DOHH2 (cell line): ENCODE measurements around the gene SMIM12.

ENCODE experiments used
- H3F3A ChIP-seq: fragments of 200-600 bp; sonication (generic), shearing (Covaris generic); 2 replicates; pipeline ENCODE4 v1.6.0; 2016; ENCODE audit warnings: antibody characterized with exemption, mild to moderate bottlenecking; ENCODE audit not compliant: control insufficient read depth, insufficient read depth
- H3K27ac ChIP-seq: fragments of 200-600 bp; sonication (generic); 2 replicates; pipeline ENCODE4 v1.5.1; 2014; ENCODE audit warnings: low read depth, mild to moderate bottlenecking, low read length, moderate library complexity
- H3K27me3 ChIP-seq: fragments of 200-600 bp; sonication (generic); 2 replicates; pipeline ENCODE4 v1.6.1; 2014; ENCODE audit warnings: mild to moderate bottlenecking, low read length, mixed read lengths; ENCODE audit not compliant: control insufficient read depth
- H3K36me3 ChIP-seq: fragments of 200-600 bp; sonication (generic); 2 replicates; pipeline ENCODE4 v1.6.1; 2014; ENCODE audit warnings: mild to moderate bottlenecking, low read length, moderate library complexity, mixed read lengths; ENCODE audit not compliant: control insufficient read depth
- H3K4me1 ChIP-seq: fragments of 200-600 bp; sonication (generic); 2 replicates; pipeline ENCODE4 v1.6.1; 2014; ENCODE audit warnings: mild to moderate bottlenecking, low read length, mixed read lengths; ENCODE audit not compliant: control insufficient read depth
- H3K4me2 ChIP-seq: fragments of 200-600 bp; sonication (generic); 2 replicates; pipeline ENCODE4 v1.6.0; 2014; ENCODE audit warnings: mild to moderate bottlenecking, low read length, moderate library complexity
- H3K4me3 ChIP-seq: fragments of 200-600 bp; sonication (generic); 2 replicates; pipeline ENCODE4 v1.5.1; 2014; ENCODE audit warnings: mild to moderate bottlenecking, low read length, mixed read lengths
- H3K79me2 ChIP-seq: fragments of 200-600 bp; sonication (generic); 2 replicates; pipeline ENCODE4 v1.6.1; 2014; ENCODE audit warnings: mild to moderate bottlenecking, low read length, mixed read lengths; ENCODE audit not compliant: control insufficient read depth
- H3K9me2 ChIP-seq: fragments of 200-600 bp; sonication (generic); replicated peaks from 2 replicates; pipeline ENCODE4 v1.6.1; 2014; ENCODE audit warnings: mild to moderate bottlenecking, low read length, mixed read lengths; ENCODE audit not compliant: control insufficient read depth
- H3K9me3 ChIP-seq: fragments of 200-600 bp; sonication (generic); 2 replicates; pipeline ENCODE4 v1.6.1; 2014; ENCODE audit warnings: antibody characterized with exemption, low read length, mixed read lengths; ENCODE audit not compliant: control insufficient read depth, insufficient read depth
- H4K20me1 ChIP-seq: fragments of 200-600 bp; sonication (generic); 2 replicates; pipeline ENCODE4 v1.6.0; 2014; ENCODE audit warnings: low read depth, mild to moderate bottlenecking, antibody characterized with exemption, low read length, moderate library complexity; ENCODE audit not compliant: control insufficient read depth, insufficient read depth
- EZH2phosphoT487 ChIP-seq: fragments of 200-600 bp; sonication (generic); IDR thresholded peaks from 2 replicates; pipeline ENCODE4 v1.6.1; 2017; ENCODE audit warnings: borderline replicate concordance, mild to moderate bottlenecking, antibody characterized with exemption, low read length, moderate library complexity, mixed read lengths
- TF ChIP-seq, protein P1 (sequence below): fragments of 200-600 bp; sonication (generic); IDR thresholded peaks from one replicate; pipeline ENCODE4 v1.5.1; 2014; ENCODE audit warnings: antibody characterized with exemption, mild to moderate bottlenecking, low read depth, low read length; ENCODE audit not compliant: poor library complexity, severe bottlenecking

SMIM12 gene

GRCh38 chr1:34904236-34905097 is 44.9 kb upstream of the SMIM12 start:
- no peaks in the 10 kb centered on the region for H3K9me2 ChIP-seq
- no peaks in the 10 kb centered on the region for H4K20me1 ChIP-seq
- peaks cover 6% of the 10 kb centered on the region for H3K27me3 ChIP-seq
- H3K9me3 ChIP-seq, result no peaks in the 10 kb centered on the region
- no peaks in the 10 kb centered on the region for H3K36me3 ChIP-seq
- no peak overlapping the region for H3K4me2 ChIP-seq
- peaks cover 5% of the 10 kb centered on the region; the same call in 1 of the 2 replicates for H3K4me1 ChIP-seq
- H3K4me3 ChIP-seq, result no peak overlapping the region
- TF ChIP-seq, protein P1, sequence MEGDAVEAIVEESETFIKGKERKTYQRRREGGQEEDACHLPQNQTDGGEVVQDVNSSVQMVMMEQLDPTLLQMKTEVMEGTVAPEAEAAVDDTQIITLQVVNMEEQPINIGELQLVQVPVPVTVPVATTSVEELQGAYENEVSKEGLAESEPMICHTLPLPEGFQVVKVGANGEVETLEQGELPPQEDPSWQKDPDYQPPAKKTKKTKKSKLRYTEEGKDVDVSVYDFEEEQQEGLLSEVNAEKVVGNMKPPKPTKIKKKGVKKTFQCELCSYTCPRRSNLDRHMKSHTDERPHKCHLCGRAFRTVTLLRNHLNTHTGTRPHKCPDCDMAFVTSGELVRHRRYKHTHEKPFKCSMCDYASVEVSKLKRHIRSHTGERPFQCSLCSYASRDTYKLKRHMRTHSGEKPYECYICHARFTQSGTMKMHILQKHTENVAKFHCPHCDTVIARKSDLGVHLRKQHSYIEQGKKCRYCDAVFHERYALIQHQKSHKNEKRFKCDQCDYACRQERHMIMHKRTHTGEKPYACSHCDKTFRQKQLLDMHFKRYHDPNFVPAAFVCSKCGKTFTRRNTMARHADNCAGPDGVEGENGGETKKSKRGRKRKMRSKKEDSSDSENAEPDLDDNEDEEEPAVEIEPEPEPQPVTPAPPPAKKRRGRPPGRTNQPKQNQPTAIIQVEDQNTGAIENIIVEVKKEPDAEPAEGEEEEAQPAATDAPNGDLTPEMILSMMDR, result no peak
- TF ChIP-seq EZH2phosphoT487, result no peak
- no peaks in the 10 kb centered on the region for H3F3A ChIP-seq
- H3K27ac ChIP-seq, result no peak overlapping the region
- no peaks in the 10 kb centered on the region for H3K79me2 ChIP-seq

- Histone ChIP-seq H3K9me3 (no peaks in the 10 kb centered on the region), H3K79me2 (no peaks in the 10 kb centered on the region), H3K4me1 (peaks cover 11% of the 10 kb centered on the region), H3K27ac (no peak overlapping the region), H4K20me1 (no peaks in the 10 kb centered on the region), H3K9me2 (no peaks in the 10 kb centered on the region), H3K27me3 (peaks cover 6% of the 10 kb centered on the region), H3F3A (no peaks in the 10 kb centered on the region), H3K4me3 (no peak overlapping the region), H3K4me2 (no peak overlapping the region), H3K36me3 (no peaks in the 10 kb centered on the region)
- TF ChIP-seq, protein P1, result no peak
- TF ChIP-seq EZH2phosphoT487, result no peak
These were observed 42.4 kb upstream of the SMIM12 start for GRCh38 chr1:34901919-34902318.

DNA sequence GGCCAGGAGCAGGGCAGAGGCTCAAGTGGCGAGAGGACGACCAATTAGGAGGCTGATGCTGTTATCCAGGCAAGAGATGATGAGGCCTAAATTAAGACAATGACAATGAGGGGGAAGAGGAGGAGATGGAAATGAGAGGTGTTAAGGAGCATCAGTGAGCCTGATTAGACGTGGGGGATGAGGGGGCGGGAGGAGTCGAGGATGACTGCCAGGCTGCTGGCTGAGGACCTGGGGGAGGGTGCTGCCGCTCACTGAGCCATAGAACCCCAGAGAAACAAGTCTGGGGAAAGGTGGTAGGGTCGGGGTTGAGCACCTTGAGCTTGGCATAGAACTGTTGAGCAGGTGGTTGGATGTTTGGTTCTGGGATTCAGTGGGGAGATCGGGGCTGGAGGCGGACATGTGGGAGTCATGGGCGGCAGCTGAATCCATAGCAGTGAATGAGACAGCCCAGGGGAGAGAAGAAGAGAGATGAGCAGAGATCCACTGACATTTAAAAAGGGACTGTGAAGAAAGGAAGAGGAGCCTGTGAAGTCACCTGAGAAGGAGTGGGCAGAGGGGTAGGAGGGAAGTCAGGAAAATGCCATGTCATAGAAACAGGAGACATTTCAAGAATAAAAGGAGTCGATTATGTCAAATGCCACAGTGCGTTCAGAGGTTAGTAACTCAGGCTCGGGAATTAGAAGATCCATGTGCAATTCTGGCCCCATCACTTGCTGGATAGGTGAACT is 41.4 kb upstream of the SMIM12 start:
- H3K27ac ChIP-seq, result no peak overlapping the region
- peaks cover 6% of the 10 kb centered on the region for H3K27me3 ChIP-seq
- H3K36me3 ChIP-seq, result no peaks in the 10 kb centered on the region
- peaks cover 11% of the 10 kb centered on the region for H3K4me1 ChIP-seq
- no peaks in the 10 kb centered on the region for H3K9me3 ChIP-seq
- no peak overlapping the region for H3K4me2 ChIP-seq
- no peaks in the 10 kb centered on the region for H3K79me2 ChIP-seq
- no peak overlapping the region for H3K4me3 ChIP-seq
- no peaks in the 10 kb centered on the region for H4K20me1 ChIP-seq
- no peaks in the 10 kb centered on the region for H3F3A ChIP-seq
- TF ChIP-seq, protein P1, result no peak
- no peak for TF ChIP-seq EZH2phosphoT487
- no peaks in the 10 kb centered on the region for H3K9me2 ChIP-seq
